ENCODE results near the gene SIPA1.

Gene SIPA1

DNA sequence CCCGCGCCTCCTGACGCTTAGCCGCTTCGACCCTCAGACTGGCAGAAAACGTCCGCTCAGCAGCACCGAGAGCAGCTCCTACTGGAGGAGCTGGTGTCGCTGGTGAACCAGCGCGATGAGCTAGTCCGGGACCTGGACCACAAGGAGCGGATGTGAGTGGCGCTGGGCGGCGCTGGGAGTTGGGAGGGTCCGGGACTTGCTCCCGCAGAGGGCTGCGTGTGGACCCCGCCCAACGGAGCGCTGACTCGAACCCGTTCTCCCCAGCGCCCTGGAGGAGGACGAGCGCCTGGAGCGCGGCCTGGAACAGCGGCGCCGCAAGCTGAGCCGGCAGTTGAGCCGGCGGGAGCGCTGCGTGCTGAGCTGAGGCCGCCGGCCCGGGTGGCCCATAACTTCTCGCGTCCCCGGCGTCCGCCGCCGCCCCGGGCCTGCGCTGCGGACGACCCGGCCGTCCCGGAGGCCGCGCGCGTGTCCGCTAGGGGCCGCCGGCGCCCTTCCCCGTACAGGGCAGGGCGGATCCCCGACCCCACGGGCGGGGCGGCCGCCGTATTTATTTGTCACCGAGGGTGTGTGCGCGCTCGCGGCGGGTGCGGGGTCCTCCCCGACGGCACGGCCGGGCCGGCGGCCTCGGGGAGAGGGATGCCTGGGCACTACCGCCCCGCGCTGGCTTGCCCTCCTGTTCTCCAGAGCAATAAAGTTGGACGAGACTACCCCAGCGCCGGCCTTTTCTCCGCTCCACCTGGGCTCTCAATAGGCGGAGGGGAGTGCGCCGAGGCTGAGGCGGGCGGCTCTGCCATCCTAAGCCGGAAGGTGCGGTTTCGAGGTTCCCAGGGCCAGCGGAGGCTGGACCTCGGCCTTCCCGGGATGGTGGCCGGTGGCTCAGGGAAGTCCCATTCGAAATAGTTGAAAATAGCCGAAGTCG lies 45.7 kb upstream of the SIPA1 start:
- DNase-seq: no peak
- no peak overlapping the region for H3K27ac ChIP-seq
- no peaks in the 10 kb centered on the region for H3K27me3 ChIP-seq (replicated peaks)
- TF ChIP-seq, protein P1, sequence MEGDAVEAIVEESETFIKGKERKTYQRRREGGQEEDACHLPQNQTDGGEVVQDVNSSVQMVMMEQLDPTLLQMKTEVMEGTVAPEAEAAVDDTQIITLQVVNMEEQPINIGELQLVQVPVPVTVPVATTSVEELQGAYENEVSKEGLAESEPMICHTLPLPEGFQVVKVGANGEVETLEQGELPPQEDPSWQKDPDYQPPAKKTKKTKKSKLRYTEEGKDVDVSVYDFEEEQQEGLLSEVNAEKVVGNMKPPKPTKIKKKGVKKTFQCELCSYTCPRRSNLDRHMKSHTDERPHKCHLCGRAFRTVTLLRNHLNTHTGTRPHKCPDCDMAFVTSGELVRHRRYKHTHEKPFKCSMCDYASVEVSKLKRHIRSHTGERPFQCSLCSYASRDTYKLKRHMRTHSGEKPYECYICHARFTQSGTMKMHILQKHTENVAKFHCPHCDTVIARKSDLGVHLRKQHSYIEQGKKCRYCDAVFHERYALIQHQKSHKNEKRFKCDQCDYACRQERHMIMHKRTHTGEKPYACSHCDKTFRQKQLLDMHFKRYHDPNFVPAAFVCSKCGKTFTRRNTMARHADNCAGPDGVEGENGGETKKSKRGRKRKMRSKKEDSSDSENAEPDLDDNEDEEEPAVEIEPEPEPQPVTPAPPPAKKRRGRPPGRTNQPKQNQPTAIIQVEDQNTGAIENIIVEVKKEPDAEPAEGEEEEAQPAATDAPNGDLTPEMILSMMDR (IDR thresholded peaks at IDR 0.05; ENCODE audit: low read depth, low read length, missing control alignments): peak; percentile 22
- in situ Hi-C loops (cut with HindIII; ENCODE audit: low pct_ligation_motif_present, low sequenced_read_pairs): no loop called here
- peaks cover 11% of the 10 kb centered on the region for H3K36me3 ChIP-seq (replicated peaks)
- peak overlapping the region; percentile 26 for H3K4me3 ChIP-seq (ENCODE audit: low read depth, low read length)

DNA sequence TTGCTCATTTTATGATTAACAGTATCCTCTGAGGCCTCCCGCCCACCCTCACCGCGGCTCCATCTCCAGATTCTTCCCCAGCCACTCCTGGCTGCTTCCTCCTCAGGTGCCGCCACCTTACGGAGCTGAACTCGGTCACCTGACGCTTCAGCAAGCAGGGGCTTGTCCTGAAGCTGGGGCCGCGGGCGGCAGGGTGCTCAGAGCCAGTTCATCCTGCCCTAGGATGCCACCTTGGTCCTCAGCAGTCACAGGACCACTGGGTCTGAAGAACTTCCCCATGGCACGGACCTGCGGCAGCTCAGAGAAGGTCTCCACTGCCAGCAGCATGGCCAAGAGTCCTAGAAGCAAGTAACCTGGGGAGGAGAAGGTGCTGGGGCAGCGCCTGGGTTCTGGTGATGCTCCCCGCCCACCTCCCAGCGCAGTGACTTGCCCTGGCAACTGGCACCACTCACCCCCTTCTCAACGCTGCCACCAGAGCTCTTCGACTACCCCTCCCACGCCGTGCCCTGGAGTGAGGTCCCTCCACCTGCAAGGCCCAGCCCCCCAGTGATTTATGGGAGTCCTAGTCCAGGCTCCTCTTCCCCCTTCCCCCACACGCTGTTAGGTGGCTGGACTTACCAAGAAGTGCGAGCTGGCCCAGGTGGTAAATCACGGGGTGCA lies 44.9 kb upstream of the SIPA1 start:
- TF ChIP-seq, protein P1 (IDR thresholded peaks at IDR 0.05; ENCODE audit: low read depth, low read length, missing control alignments): no peak
- no peak overlapping the region for H3K27ac ChIP-seq
- DNase-seq: no peak
- H3K27me3 ChIP-seq (replicated peaks): no peaks in the 10 kb centered on the region
- peaks cover 18% of the 10 kb centered on the region for H3K36me3 ChIP-seq (replicated peaks)
- in situ Hi-C loops (cut with HindIII; ENCODE audit: low pct_ligation_motif_present, low sequenced_read_pairs): no loop called here
- H3K4me3 ChIP-seq (ENCODE audit: low read depth, low read length): no peak overlapping the region

DNA sequence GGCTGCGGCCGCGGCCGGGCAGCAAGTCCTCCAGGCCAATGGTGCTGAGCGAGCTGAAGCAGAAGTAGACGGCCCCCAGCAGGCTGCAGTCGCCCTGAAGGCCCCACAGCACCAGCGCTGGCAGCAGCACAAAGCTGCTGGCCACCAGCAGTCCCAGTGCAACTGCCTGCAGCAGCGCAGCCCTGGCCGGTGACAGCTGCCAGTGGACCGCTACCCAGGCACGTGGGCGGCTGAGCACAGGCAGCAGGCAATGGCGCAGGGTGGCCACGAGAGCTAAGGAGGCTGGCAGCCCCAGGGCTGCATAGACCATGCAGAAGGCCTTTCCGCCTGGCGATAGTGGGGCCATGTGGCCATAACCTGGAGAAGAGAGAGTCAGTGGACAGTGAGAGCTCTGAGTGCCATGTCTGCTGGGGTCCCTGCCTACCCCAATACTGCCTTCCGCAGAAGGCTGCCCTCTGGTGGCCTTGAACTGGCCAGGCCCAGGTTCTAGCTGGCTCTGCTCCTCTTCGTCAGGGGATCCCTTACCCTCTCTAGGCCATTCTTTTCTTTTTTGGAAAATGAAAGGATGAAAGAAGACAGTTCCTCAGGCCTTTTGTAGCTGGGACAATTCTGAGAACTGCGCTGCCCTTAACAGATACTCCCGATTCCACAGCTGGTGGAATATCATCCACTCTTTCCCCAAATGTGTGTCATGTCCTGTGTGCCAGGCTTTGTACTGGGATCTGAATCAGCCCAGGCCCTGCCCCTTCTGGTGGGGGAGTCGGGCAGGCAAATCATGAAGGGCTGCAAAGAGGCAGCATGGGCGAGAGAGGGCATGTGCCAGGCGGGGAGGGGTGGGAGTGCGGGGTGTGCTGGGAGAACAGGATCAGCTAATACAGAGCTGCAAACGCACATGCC lies 44.1 kb upstream of the SIPA1 start:
- no peaks in the 10 kb centered on the region for H3K27me3 ChIP-seq (replicated peaks)
- H3K27ac ChIP-seq: no peak overlapping the region
- in situ Hi-C loops (cut with HindIII; ENCODE audit: low pct_ligation_motif_present, low sequenced_read_pairs): no loop called here
- peaks cover 24% of the 10 kb centered on the region for H3K36me3 ChIP-seq (replicated peaks)
- DNase-seq: no peak
- H3K4me3 ChIP-seq (ENCODE audit: low read depth, low read length): no peak overlapping the region
- TF ChIP-seq, protein P1 (IDR thresholded peaks at IDR 0.05; ENCODE audit: low read depth, low read length, missing control alignments): peak; percentile 85

DNA sequence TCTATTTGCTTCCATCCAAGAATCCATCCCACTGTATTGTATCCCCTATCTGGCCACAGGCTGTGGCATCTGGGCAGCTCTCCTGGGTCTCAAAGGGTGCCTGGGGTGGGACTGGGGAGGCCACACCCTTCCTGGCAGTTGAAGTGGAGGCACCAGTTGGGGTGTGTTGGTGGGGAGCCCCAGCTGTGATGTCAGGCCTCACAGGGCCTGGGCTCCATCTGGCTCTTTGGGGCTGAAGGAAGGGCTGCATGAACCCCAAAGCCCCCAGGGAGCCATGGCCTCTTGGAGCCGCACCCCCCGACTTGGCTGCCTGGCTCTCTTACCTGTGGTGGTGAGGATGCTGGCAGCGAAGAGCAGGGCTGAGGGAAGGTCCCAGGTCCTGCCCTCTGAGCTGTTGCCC lies 42.8 kb upstream of the SIPA1 start:
- H3K27me3 ChIP-seq (replicated peaks): no peaks in the 10 kb centered on the region
- peaks cover 24% of the 10 kb centered on the region for H3K36me3 ChIP-seq (replicated peaks)
- in situ Hi-C loops (cut with HindIII; ENCODE audit: low pct_ligation_motif_present, low sequenced_read_pairs): no loop called here
- no peak for DNase-seq
- H3K27ac ChIP-seq: no peak overlapping the region
- TF ChIP-seq, protein P1 (IDR thresholded peaks at IDR 0.05; ENCODE audit: low read depth, low read length, missing control alignments): no peak
- no peak overlapping the region for H3K4me3 ChIP-seq (ENCODE audit: low read depth, low read length)

DNA sequence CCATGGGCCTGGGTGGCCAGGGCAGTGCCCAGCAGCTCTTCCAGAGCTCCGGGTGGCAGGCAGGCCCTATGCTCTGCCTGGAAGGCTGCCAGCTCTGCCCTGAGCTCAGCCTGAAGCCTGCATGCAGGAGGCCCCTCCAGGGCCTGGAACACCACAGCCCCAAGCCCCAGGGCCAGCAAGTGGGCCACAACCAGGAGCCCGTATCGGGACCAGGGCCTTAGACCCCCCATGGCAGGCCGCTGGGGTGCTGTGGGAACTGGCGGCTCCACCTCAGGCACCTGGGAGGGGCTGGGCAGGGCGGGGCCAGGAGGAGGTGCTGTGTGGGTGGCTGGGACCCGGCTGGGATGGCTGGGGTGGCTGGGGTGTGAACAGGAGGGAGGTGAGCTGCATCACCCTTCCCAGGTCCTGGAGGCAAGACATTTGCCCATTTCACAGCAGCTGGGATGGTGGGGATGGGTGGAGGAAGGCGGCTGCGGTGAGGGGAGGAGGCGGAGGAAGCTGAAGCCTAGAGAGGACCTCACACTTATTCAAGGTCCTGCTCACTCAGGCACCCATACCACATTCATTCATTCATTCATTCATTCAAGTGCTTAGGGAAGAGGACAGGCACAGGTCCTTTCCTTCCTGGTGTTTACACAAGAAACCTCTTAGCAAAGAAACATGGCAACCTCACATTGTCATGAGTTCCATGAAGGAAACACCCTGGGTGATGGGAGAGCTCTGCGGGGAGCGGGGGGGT lies 42.2 kb upstream of the SIPA1 start, which contains the start of gene KCNK7:
Gene KCNK7 (minus strand): TSS at position 258 of the 739 bp plus-strand sequence. CDS start 28 bp downstream, at position 230.
- DNase-seq: no peak
- TF ChIP-seq, protein P1 (IDR thresholded peaks at IDR 0.05; ENCODE audit: low read depth, low read length, missing control alignments): no peak

More for the DNA sequence above, 42.2 kb upstream of the SIPA1 start, which contains the start of gene KCNK7:
- no peaks in the 10 kb centered on the region for H3K27me3 ChIP-seq (replicated peaks)
- H3K27ac ChIP-seq: no peak within 1 kb of the TSS
- peaks cover 24% of the 10 kb centered on the region for H3K36me3 ChIP-seq (replicated peaks)
- in situ Hi-C loops (cut with HindIII; ENCODE audit: low pct_ligation_motif_present, low sequenced_read_pairs): no loop called here
- no peak within 1 kb of the TSS for H3K4me3 ChIP-seq (ENCODE audit: low read depth, low read length)
